Activated CD4-positive, CD25-positive, alpha-beta regulatory T cell treated with anti-CD3 and anti-CD28 coated beads, Interleukin-2, amount 50 U/mL, for 72 hours (primary cell): ENCODE results near the gene KCNH5.

Experiments
- DNase-seq: peaks from one replicate; pipeline ENCODE4 v3.0.0; 2021

The KCNH5 gene

GRCh38 chr14:62994096-62994495, 51.2 kb downstream of the KCNH5 start:
- no peak for DNase-seq

- no peak for DNase-seq
Measured at GRCh38 chr14:62988967-62989366, 56.3 kb downstream of the KCNH5 start.

- no peak for DNase-seq
Measured at GRCh38 chr14:62983821-62984220, 61.4 kb downstream of the KCNH5 start.

- DNase-seq: no peak
Measured at GRCh38 chr14:62980693-62981092, 64.6 kb downstream of the KCNH5 start.

- DNase-seq: no peak
Measured at GRCh38 chr14:62957562-62957961, 87.7 kb downstream of the KCNH5 start.

GRCh38 chr14:62956413-62956812, 88.8 kb downstream of the KCNH5 start:
- no peak for DNase-seq

- DNase-seq: no peak
Measured at GRCh38 chr14:62954165-62954564, 91.1 kb downstream of the KCNH5 start.

GRCh38 chr14:62952226-62952625, 93.0 kb downstream of the KCNH5 start:
- no peak for DNase-seq

GRCh38 chr14:62947301-62947700, 98.0 kb downstream of the KCNH5 start:
- no peak for DNase-seq

GRCh38 chr14:62946221-62946620, 99.0 kb downstream of the KCNH5 start:
- no peak for DNase-seq

- no peak for DNase-seq
Measured at GRCh38 chr14:62943202-62943601, 102.1 kb downstream of the KCNH5 start.

GRCh38 chr14:62939970-62940369, 105.3 kb downstream of the KCNH5 start:
- DNase-seq: no peak

GRCh38 chr14:62938778-62939177, 106.5 kb downstream of the KCNH5 start:
- DNase-seq: no peak

- DNase-seq: no peak
Measured at GRCh38 chr14:62934439-62934838, 110.8 kb downstream of the KCNH5 start.

GRCh38 chr14:62921466-62921865, 123.8 kb downstream of the KCNH5 start:
- no peak for DNase-seq

GRCh38 chr14:62916551-62916950, 128.7 kb downstream of the KCNH5 start:
- DNase-seq: no peak

- DNase-seq: no peak
Measured at GRCh38 chr14:62914873-62915272, 130.4 kb downstream of the KCNH5 start.

- DNase-seq: no peak
Measured at GRCh38 chr14:62914025-62914424, 131.2 kb downstream of the KCNH5 start.

- no peak for DNase-seq
Measured at GRCh38 chr14:62908506-62908905, 136.8 kb downstream of the KCNH5 start.

- no peak for DNase-seq
Measured at GRCh38 chr14:62905566-62905965, 139.7 kb downstream of the KCNH5 start.

GRCh38 chr14:62897771-62898170, 147.5 kb downstream of the KCNH5 start:
- no peak for DNase-seq

GRCh38 chr14:62896932-62897456, 148.3 kb downstream of the KCNH5 start:
- DNase-seq: no peak

- no peak for DNase-seq
Measured at GRCh38 chr14:62894736-62895135, 150.5 kb downstream of the KCNH5 start.

GRCh38 chr14:62889364-62889763, 155.9 kb downstream of the KCNH5 start:
- DNase-seq: no peak

- no peak for DNase-seq
Measured at GRCh38 chr14:62886461-62886860, 158.8 kb downstream of the KCNH5 start.

- no peak for DNase-seq
Measured at GRCh38 chr14:62885451-62885850, 159.8 kb downstream of the KCNH5 start.
